Measurements from ENCODE around the gene AR. TPM values are rescaled to one million over a fixed set of nuclear protein-coding genes. Genes with fewer than 3 reads are reported as not detected.

AR gene
- total and polyA plus RNA-seq, 2 of the 8 experiments (the other 6 are each of a cell fraction or from before 2014, with no cell fraction given), result 7.1 to 10.7 TPM

GRCh38 chrX:67555578-67556203 lies 11.9 kb downstream of the AR start (continued):
- TF ChIP-seq JUND (IDR thresholded peaks at IDR 0.05; ENCODE audit: low read length) (no peak), JUN (IDR thresholded peaks at IDR 0.05; ENCODE audit: low read depth, low read length) (no peak), RXRA (IDR thresholded peaks at IDR 0.05; ENCODE audit: insufficient read depth, low read depth, low read length) (no peak), KDM5A (IDR thresholded peaks at IDR 0.05; ENCODE audit: low read length) (no peak), ATF3 (IDR thresholded peaks at IDR 0.05; ENCODE audit: insufficient read depth, low read depth, low read length) (no peak), SRF (IDR thresholded peaks at IDR 0.05; ENCODE audit: low read depth, low read length) (no peak), ZNF274 (IDR thresholded peaks at IDR 0.05; ENCODE audit: borderline replicate concordance, extremely low read depth, low read length) (no peak)

Measured in H1 (cell line).